Body of pancreas (tissue), 4 donors: ENCODE results near the gene FBP2.

Experiments used
- POLR2A ChIP-seq, 3 donors: fragments of 450-650 bp; IDR thresholded peaks; one replicate each; pipeline ENCODE4 v1.6.1; 2016; ENCODE audit warnings: antibody characterized with exemption in 3 of 3, mild to moderate bottlenecking in 2 of 3
- TF ChIP-seq, protein P1 (sequence below), 7 experiments: fragments of 450-650 bp in 4 of 7; fragments of 200-600 bp in 3 of 7; sonication (generic) in 3 of 7; IDR thresholded peaks; one replicate each; pipeline ENCODE4 v1.5.1; 2016 to 2019; ENCODE audit warnings: antibody characterized with exemption in 7 of 7

DNA sequence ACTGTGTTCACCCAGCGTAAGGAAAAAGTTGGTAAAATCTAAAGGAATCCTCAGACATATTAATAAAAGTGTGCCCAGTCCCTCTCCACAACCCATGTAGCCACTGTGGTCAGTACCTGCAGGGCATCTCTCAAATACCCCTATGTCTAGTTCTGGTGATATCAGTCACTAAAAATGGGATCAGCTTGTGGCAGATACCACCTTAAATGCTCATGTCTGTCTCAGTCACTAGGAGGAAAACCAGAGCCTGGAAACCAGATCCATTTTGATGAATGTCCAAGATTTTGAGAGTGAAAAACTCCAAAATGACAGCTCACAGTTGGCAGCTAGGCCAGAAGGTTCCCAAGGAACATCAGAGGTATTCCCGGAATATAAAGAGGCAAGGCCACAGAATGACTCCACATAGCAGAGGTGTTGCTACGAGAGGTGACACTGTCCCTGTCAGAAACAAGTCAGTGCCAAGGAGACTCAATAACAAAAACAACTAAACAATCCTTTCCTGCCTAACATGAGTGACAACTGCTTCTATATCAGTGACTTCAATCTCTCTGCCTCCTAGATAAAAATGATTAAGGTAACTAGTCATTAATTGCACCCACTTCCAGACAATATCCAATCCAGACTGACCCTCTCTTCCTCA lies 25.3 kb downstream of the FBP2 start:
- TF ChIP-seq POLR2A (IDR thresholded peaks at IDR 0.05), result no peak
- TF ChIP-seq, protein P1, sequence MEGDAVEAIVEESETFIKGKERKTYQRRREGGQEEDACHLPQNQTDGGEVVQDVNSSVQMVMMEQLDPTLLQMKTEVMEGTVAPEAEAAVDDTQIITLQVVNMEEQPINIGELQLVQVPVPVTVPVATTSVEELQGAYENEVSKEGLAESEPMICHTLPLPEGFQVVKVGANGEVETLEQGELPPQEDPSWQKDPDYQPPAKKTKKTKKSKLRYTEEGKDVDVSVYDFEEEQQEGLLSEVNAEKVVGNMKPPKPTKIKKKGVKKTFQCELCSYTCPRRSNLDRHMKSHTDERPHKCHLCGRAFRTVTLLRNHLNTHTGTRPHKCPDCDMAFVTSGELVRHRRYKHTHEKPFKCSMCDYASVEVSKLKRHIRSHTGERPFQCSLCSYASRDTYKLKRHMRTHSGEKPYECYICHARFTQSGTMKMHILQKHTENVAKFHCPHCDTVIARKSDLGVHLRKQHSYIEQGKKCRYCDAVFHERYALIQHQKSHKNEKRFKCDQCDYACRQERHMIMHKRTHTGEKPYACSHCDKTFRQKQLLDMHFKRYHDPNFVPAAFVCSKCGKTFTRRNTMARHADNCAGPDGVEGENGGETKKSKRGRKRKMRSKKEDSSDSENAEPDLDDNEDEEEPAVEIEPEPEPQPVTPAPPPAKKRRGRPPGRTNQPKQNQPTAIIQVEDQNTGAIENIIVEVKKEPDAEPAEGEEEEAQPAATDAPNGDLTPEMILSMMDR (IDR thresholded peaks at IDR 0.05), result no peak
